ENCODE measurements around the gene AKIRIN2.

- TF ChIP-seq CTCF (CRISPR knock-in tag; IDR thresholded peaks at IDR 0.05) (no peak), SMARCC2 (IDR thresholded peaks at IDR 0.05) (no peak), KDM5A (IDR thresholded peaks at IDR 0.05; ENCODE audit: borderline replicate concordance, low read length) (no peak), ATAD3A (CRISPR knock-in tag; IDR thresholded peaks at IDR 0.05) (no peak), ATRX (CRISPR knock-in tag; IDR thresholded peaks at IDR 0.05; ENCODE audit: borderline replicate concordance) (no peak), ZNF350 (CRISPR knock-in tag; IDR thresholded peaks at IDR 0.05; ENCODE audit: borderline replicate concordance, low read depth) (no peak), ZMYM3 (CRISPR knock-in tag; IDR thresholded peaks at IDR 0.05) (no peak), GABPB1 (CRISPR knock-in tag; IDR thresholded peaks at IDR 0.05) (no peak), ZNF24 (IDR thresholded peaks at IDR 0.05) (no peak), FOXC1 (CRISPR knock-in tag; IDR thresholded peaks at IDR 0.05; ENCODE audit: borderline replicate concordance) (no peak), ESRRA (CRISPR knock-in tag; IDR thresholded peaks at IDR 0.05; ENCODE audit: low read depth) (no peak)
Observed at GRCh38 chr6:87690441-87690840, 11.6 kb downstream of the AKIRIN2 start.
